Caco-2 (cell line): ENCODE results near the gene ZBTB8A. TPM values are rescaled to one million over a fixed set of nuclear protein-coding genes. Genes with fewer than 3 reads are reported as not detected.

Source experiments
- BruUV-seq: library from RNA; stranded (reverse); fragments of 400-500 nt; replicated peaks from 2 replicates; lab custom pipeline; 2021; lab: Mats Ljungman, UMichigan
- CTCF ChIA-PET: fragments of 300-600 bp; sonication (Branson Sonifier 250); formaldehyde crosslinking; loops from one replicate; lab custom pipeline; 2022; ENCODE audit warnings: antibody characterized with exemption; lab: Charles Lee
- POLR2A ChIA-PET: fragments of 300-600 bp; sonication (Branson Sonifier 250); formaldehyde crosslinking; loops from one replicate; lab custom pipeline; 2022; ENCODE audit warnings: antibody characterized with exemption; lab: Charles Lee
- DNase-seq, 2 experiments: peaks; one replicate each; pipeline versions ENCODE4 v3.0.0 to v3.0.0-alpha.2; 2020 to 2022
- H3K27me3 ChIP-seq: replicated peaks from 2 replicates; pipeline ENCODE4 v1.6.0; 2011; ENCODE audit warnings: low read length; ENCODE audit not compliant: control insufficient read depth, insufficient read depth
- H3K36me3 ChIP-seq: 2 replicates; pipeline ENCODE4 v1.5.1; 2011; ENCODE audit warnings: low read length; ENCODE audit not compliant: control insufficient read depth, insufficient read depth
- H3K4me1 ChIP-seq: fragments of 250-450 bp; sonication (Bioruptor Pico); 2 replicates; pipeline ENCODE4 v1.5.1; 2020; ENCODE audit warnings: mild to moderate bottlenecking
- H3K4me3 ChIP-seq: 2 replicates; pipeline ENCODE4 v1.5.1; 2011; ENCODE audit warnings: low read depth, mild to moderate bottlenecking, control low read depth, low read length
- H3K9me3 ChIP-seq: fragments of 250-450 bp; sonication (Bioruptor Pico); 2 replicates; pipeline ENCODE4 v1.5.1; 2020; ENCODE audit warnings: mild to moderate bottlenecking, moderate library complexity
- H3K27ac Mint-ChIP-seq: one replicate; pipeline ENCODE4 v1.8.0; 2022; ENCODE audit warnings: mixed read lengths; ENCODE audit not compliant: unreplicated experiment
- H3K27me3 Mint-ChIP-seq: one replicate; pipeline ENCODE4 v1.8.0; 2022; ENCODE audit warnings: mixed read lengths; ENCODE audit not compliant: insufficient read depth, unreplicated experiment
- H3K36me3 Mint-ChIP-seq: one replicate; pipeline ENCODE4 v1.8.0; 2022; ENCODE audit warnings: mild to moderate bottlenecking, mixed read lengths; ENCODE audit not compliant: insufficient read depth, unreplicated experiment
- H3K4me1 Mint-ChIP-seq: one replicate; pipeline ENCODE4 v1.8.0; 2022; ENCODE audit warnings: low read depth, mixed read lengths; ENCODE audit not compliant: unreplicated experiment
- H3K4me3 Mint-ChIP-seq: one replicate; pipeline ENCODE4 v1.8.0; 2022; ENCODE audit warnings: mild to moderate bottlenecking, moderate library complexity, mixed read lengths; ENCODE audit not compliant: unreplicated experiment
- H3K9me3 Mint-ChIP-seq: one replicate; pipeline ENCODE4 v1.8.0; 2022; ENCODE audit warnings: mixed read lengths; ENCODE audit not compliant: unreplicated experiment
- CTCF ChIP-seq, 2 experiments: fragments of 200-600 bp in 1 of 2; IDR thresholded peaks; 1 replicate in 1 of 2; 2 replicates in 1 of 2; pipeline versions ENCODE4 v1.5.1 to v1.8.0; 2011 to 2022; ENCODE audit warnings: antibody characterized with exemption in 1 of 2, control low read depth in 1 of 2, inconsistent platforms in 1 of 2, low read depth in 1 of 2, low read length in 1 of 2, mild to moderate bottlenecking in 1 of 2, moderate library complexity in 1 of 2; ENCODE audit not compliant: insufficient read depth in 1 of 2, severe bottlenecking in 1 of 2, unreplicated experiment in 1 of 2
- intact Hi-C: fragments of 100-400 bp; cut with micrococcal nuclease; formaldehyde crosslinking; loops from one replicate; pipeline ENCODE4 v1.10.0; 2022; ENCODE audit not compliant: unreplicated experiment
- total RNA-seq: library from RNA; stranded (reverse); gene quantifications from 2 replicates; pipeline ENCODE4 v1.2.3, GENCODE V29; 2022

ZBTB8A gene
- total RNA-seq, 1 experiment from 2014 or later: 3.7 TPM

GRCh38 chr1:32619701-32620485 is 80.7 kb downstream of the ZBTB8A start:
- DNase-seq: no peak
- POLR2A ChIA-PET: no interaction called here
- intact Hi-C loops: loop anchor here (10.0 kb wide), 1 partner anchor 95 kb away; no protein-coding TSS in a partner anchor

DNA sequence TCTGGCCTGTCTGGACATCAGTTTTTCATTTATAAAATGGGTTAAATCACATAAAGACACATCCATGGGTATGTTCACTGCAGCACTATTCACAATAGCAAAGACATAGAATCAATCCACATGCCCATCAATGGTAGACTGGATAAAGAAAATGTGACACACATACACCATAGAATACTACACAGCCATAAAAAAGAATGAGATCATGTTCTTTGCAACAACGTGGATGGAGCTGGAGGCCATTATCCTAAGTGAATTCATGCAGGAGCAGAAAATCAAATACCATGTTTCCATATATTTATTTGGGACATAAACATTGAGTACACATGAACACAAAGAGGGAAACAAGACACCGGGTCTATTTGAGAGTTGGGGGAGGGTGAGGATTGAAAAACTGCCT is 83.0 kb downstream of the ZBTB8A start:
- no peaks in the 10 kb centered on the region; the same call in 1 of the 2 replicates for H3K36me3 ChIP-seq
- no peaks in the 10 kb centered on the region for H3K9me3 ChIP-seq
- CTCF ChIA-PET: no interaction called here
- TF ChIP-seq CTCF (IDR thresholded peaks at IDR 0.05; ENCODE audit: insufficient read depth in 1 of 2, low read depth in 1 of 2, low read length in 1 of 2, severe bottlenecking in 1 of 2, unreplicated experiment in 1 of 2): no peak
- POLR2A ChIA-PET: no interaction called here
- no peaks in the 10 kb centered on the region for H3K4me1 ChIP-seq
- no peak overlapping the region for H3K27ac Mint-ChIP-seq
- no peaks in the 10 kb centered on the region for H3K9me3 Mint-ChIP-seq
- BruUV-seq: no TSS peak
- no peak overlapping the region for H3K4me3 Mint-ChIP-seq
- intact Hi-C loops: no loop called here
- no peak overlapping the region for H3K4me3 ChIP-seq
- H3K4me1 Mint-ChIP-seq: no peaks in the 10 kb centered on the region
- H3K27me3 Mint-ChIP-seq: no peaks in the 10 kb centered on the region
- peaks cover 18% of the 10 kb centered on the region for H3K36me3 Mint-ChIP-seq
- DNase-seq: no peak
- no peaks in the 10 kb centered on the region for H3K27me3 ChIP-seq

More at GRCh38 chr1:32619701-32620485, 80.7 kb downstream of the ZBTB8A start:
- CTCF ChIA-PET: no interaction called here
- Histone ChIP-seq H3K27me3 (no peaks in the 10 kb centered on the region), H3K36me3 (no peaks in the 10 kb centered on the region; the same call in 1 of the 2 replicates), H3K4me3 (no peak overlapping the region), H3K9me3 (no peaks in the 10 kb centered on the region), H3K4me1 (no peaks in the 10 kb centered on the region)
- Mint-ChIP-seq H3K27ac (no peak overlapping the region), H3K4me3 (no peak overlapping the region), H3K4me1 (no peaks in the 10 kb centered on the region), H3K9me3 (no peaks in the 10 kb centered on the region), H3K36me3 (peaks cover 13% of the 10 kb centered on the region), H3K27me3 (no peaks in the 10 kb centered on the region)
- BruUV-seq: no TSS peak
- no peak for TF ChIP-seq CTCF (IDR thresholded peaks at IDR 0.05; ENCODE audit: insufficient read depth in 1 of 2, low read depth in 1 of 2, low read length in 1 of 2, severe bottlenecking in 1 of 2, unreplicated experiment in 1 of 2)

GRCh38 chr1:32622806-32623681 is 83.8 kb downstream of the ZBTB8A start:
- Histone ChIP-seq H3K4me1 (no peaks in the 10 kb centered on the region), H3K9me3 (no peaks in the 10 kb centered on the region), H3K36me3 (no peaks in the 10 kb centered on the region; the same call in 1 of the 2 replicates), H3K4me3 (no peak overlapping the region), H3K27me3 (no peaks in the 10 kb centered on the region)
- DNase-seq: no peak
- no peak for TF ChIP-seq CTCF (IDR thresholded peaks at IDR 0.05; ENCODE audit: insufficient read depth in 1 of 2, low read depth in 1 of 2, low read length in 1 of 2, severe bottlenecking in 1 of 2, unreplicated experiment in 1 of 2)
- Mint-ChIP-seq H3K27ac (no peak overlapping the region), H3K27me3 (no peaks in the 10 kb centered on the region), H3K9me3 (no peaks in the 10 kb centered on the region), H3K36me3 (peaks cover 24% of the 10 kb centered on the region), H3K4me1 (no peaks in the 10 kb centered on the region), H3K4me3 (no peak overlapping the region)
- ChIA-PET CTCF (interaction anchor here (0.8 kb wide), 1 partner anchor 103 kb away, joined by 5 read pairs; no protein-coding TSS in a partner anchor), POLR2A (no interaction called here)
- intact Hi-C loops: no loop called here
- BruUV-seq: no TSS peak
